Esophagus muscularis mucosa (tissue), 4 donors: ENCODE results near the gene COMMD1. TPM values are rescaled to one million over a fixed set of nuclear protein-coding genes. Genes with fewer than 3 reads are reported as not detected.

Source experiments
- DNase-seq: peaks from one replicate; pipeline ENCODE4 v3.0.0-alpha.2; 2017; ENCODE audit errors: extremely low spot score
- H3K27ac ChIP-seq, 4 donors: fragments of 200-600 bp; sonication (generic); replicated peaks in 1 of 4; 1 replicate in 3 of 4; 2 replicates in 1 of 4; pipeline ENCODE4 v1.5.1; 2016 to 2019; ENCODE audit warnings: mild to moderate bottlenecking in 1 of 4
- H3K27me3 ChIP-seq, 4 donors: fragments of 200-600 bp; sonication (generic); one replicate each; pipeline versions ENCODE4 v1.5.1 to v1.6.0; 2016 to 2019
- H3K36me3 ChIP-seq, 4 donors: fragments of 200-600 bp; sonication (generic); one replicate each; pipeline ENCODE4 v1.5.1; 2016 to 2019
- H3K4me1 ChIP-seq, 4 donors: fragments of 200-600 bp; sonication (generic); one replicate each; pipeline ENCODE4 v1.5.1; 2016 to 2019
- H3K4me3 ChIP-seq, 4 donors: fragments of 200-600 bp; sonication (generic); 1 replicate in 2 of 4; 2 replicates in 2 of 4; pipeline ENCODE4 v1.5.1; 2016 to 2019; ENCODE audit warnings: mild to moderate bottlenecking in 4 of 4, moderate library complexity in 1 of 4
- H3K9me3 ChIP-seq, 4 donors: fragments of 200-600 bp; sonication (generic); 1 replicate in 3 of 4; 2 replicates in 1 of 4; pipeline ENCODE4 v1.5.1; 2016 to 2019
- EP300 ChIP-seq: sonication (generic); formaldehyde crosslinking; IDR thresholded peaks from one replicate; pipeline ENCODE4 v1.6.1; 2017; ENCODE audit warnings: antibody characterized with exemption
- WGBS: methylation state at CpG from one replicate; pipeline ENCODE4 v1.1.5; 2018; 5-methylcytosine and 5-hydroxymethylcytosine counted together
- intact Hi-C: fragments of 100-400 bp; cut with DNase I; formaldehyde crosslinking; loops from one replicate; pipeline ENCODE4 v1.15.1; 2023
- small RNA-seq, 3 donors: library from RNA; depleted of rRNA; stranded (forward); fragments of <200 nt; gene quantifications; one replicate each; pipeline ENCODE3, GENCODE V24; 2016
- total RNA-seq, 4 donors: library from RNA; depleted of rRNA; stranded (reverse); fragments of >200 nt; gene quantifications; one replicate each; pipeline versions ENCODE4 v1.1.0 to v1.2.1, GENCODE V29; 2016

The COMMD1 gene
- total RNA-seq, 4 donors from 2014 or later = 25.1 to 42.4 (median 37.2) TPM

DNA sequence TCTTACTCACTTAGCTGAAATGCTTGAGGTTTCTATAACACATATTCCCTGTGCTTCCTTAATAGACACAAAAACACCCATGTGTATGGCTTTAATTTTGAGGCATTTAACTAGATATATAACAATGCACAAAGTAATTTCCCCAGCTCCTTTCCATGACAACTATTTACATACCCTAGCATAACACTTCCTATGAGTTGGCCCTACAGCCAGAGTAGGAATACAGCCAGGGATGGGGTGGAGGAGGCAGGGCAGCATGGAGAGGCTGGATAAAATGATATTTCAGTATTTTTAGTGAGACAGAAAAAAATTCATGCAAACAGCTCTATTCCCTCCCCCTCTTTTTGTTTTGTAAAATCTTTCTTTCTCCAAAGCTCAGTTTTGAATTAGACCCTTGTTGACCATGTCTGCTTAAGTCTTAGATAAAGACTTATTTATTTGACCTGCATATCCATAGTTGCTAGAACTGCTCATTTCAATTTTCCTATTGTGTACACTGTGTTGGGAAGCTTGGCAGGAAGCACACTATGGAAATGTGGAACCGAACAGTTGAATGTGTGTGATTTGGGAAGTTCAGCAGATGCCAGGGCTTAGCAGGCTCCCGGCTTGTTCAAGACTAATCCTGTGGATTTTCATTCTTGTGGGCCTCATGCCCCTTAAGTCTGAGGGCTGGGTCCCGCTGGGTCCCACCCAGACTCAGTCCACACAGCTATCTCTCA is 279.2 kb downstream of the COMMD1 start:
- no peaks in the 10 kb centered on the region for H3K36me3 ChIP-seq
- no peak for DNase-seq
- H3K4me3 ChIP-seq = no peak overlapping the region
- H3K27me3 ChIP-seq = no peaks in the 10 kb centered on the region
- no peak for TF ChIP-seq EP300
- H3K9me3 ChIP-seq = no peaks in the 10 kb centered on the region
- intact Hi-C loops = no loop called here
- H3K27ac ChIP-seq = no peak overlapping the region
- peaks cover 0 to 10% (median 4%) of the 10 kb centered on the region in 4 donors for H3K4me1 ChIP-seq
- 69% methylated on average over 3 of the region's 3 CpGs for WGBS

Small RNAs within 50 kb of the gene (small RNA-seq; reads per million reads assigned to genes)
- gene RF00019 = 0 reads per million in 3 donors

Other genes with a start within 250 kb of the COMMD1 start
- gene FAM161A, start 51.6 kb upstream of the COMMD1 start, total RNA-seq = 1 to 10 TPM in 3 of 4 donors, under 1 TPM in 1; 0.83 to 1.7 (median 1.3) TPM
- 10 to 100 TPM; 74.4 to 86.8 (median 79.5) TPM for gene CCT4, start 17.0 kb upstream of the COMMD1 start, total RNA-seq